ENCODE measurements around the gene RAB11FIP2.

The RAB11FIP2 gene

GRCh38 chr10:117987244-117987909 lies 59.4 kb downstream of the RAB11FIP2 start:
- DNase-seq (ENCODE audit: low read depth, low spot score) = no peak

GRCh38 chr10:117983961-117984360 lies 62.8 kb downstream of the RAB11FIP2 start:
- DNase-seq (ENCODE audit: low read depth, low spot score) = no peak

- no peak for DNase-seq (ENCODE audit: low read depth, low spot score)
These were observed 65.7 kb downstream of the RAB11FIP2 start for GRCh38 chr10:117980755-117981702.

- no peak for DNase-seq (ENCODE audit: low read depth, low spot score)
These were observed 66.5 kb downstream of the RAB11FIP2 start for GRCh38 chr10:117980216-117980615.

GRCh38 chr10:117972168-117972837 lies 74.4 kb downstream of the RAB11FIP2 start:
- no peak for DNase-seq (ENCODE audit: low read depth, low spot score)

- no peak for DNase-seq (ENCODE audit: low read depth, low spot score)
These were observed 75.8 kb downstream of the RAB11FIP2 start for GRCh38 chr10:117970962-117971361.

GRCh38 chr10:117969592-117969991 lies 77.1 kb downstream of the RAB11FIP2 start:
- DNase-seq (ENCODE audit: low read depth, low spot score) = no peak

GRCh38 chr10:117968354-117969182 lies 78.2 kb downstream of the RAB11FIP2 start:
- DNase-seq (ENCODE audit: low read depth, low spot score) = no peak

GRCh38 chr10:117967149-117967650 lies 79.5 kb downstream of the RAB11FIP2 start:
- DNase-seq (ENCODE audit: low read depth, low spot score) = no peak

- DNase-seq (ENCODE audit: low read depth, low spot score) = no peak
These were observed 80.8 kb downstream of the RAB11FIP2 start for GRCh38 chr10:117965984-117966383.

GRCh38 chr10:117964536-117964935 lies 82.2 kb downstream of the RAB11FIP2 start:
- DNase-seq (ENCODE audit: low read depth, low spot score) = no peak

- no peak for DNase-seq (ENCODE audit: low read depth, low spot score)
These were observed 86.3 kb downstream of the RAB11FIP2 start for GRCh38 chr10:117960345-117960935.

GRCh38 chr10:117956972-117957371 lies 89.8 kb downstream of the RAB11FIP2 start:
- DNase-seq (ENCODE audit: low read depth, low spot score) = no peak

- no peak for DNase-seq (ENCODE audit: low read depth, low spot score)
These were observed 91.6 kb downstream of the RAB11FIP2 start for GRCh38 chr10:117955176-117955575.

All from ELF-1 (cell line).